Fibroblast of lung (primary cell): ENCODE data around the gene SLC39A1. TPM values are rescaled to one million over a fixed set of nuclear protein-coding genes. Genes with fewer than 3 reads are reported as not detected.

Experiments
- DNase-seq, 2 donors: peaks; one replicate each; pipeline versions ENCODE4 v3.0.0 to v3.0.0-alpha.2; 2010; ENCODE audit warnings: low read depth in 2 of 2
- H2AFZ ChIP-seq: 2 replicates; pipeline ENCODE4 v1.5.1; 2012; ENCODE audit warnings: low read length, control low read depth, inconsistent platforms
- H3K27ac ChIP-seq: 2 replicates; pipeline ENCODE4 v1.5.1; 2011; ENCODE audit warnings: low read length, control low read depth; ENCODE audit not compliant: insufficient read depth
- H3K27me3 ChIP-seq: 2 replicates; pipeline ENCODE4 v1.5.1; 2011; ENCODE audit warnings: mild to moderate bottlenecking, low read length; ENCODE audit not compliant: control insufficient read depth, insufficient read depth
- H3K36me3 ChIP-seq: 2 replicates; pipeline ENCODE4 v1.5.1; 2011; ENCODE audit warnings: low read length; ENCODE audit not compliant: control insufficient read depth, insufficient read depth
- H3K4me1 ChIP-seq: 2 replicates; pipeline ENCODE4 v1.5.1; 2011; ENCODE audit warnings: low read length; ENCODE audit not compliant: control insufficient read depth, insufficient read depth; ENCODE audit errors: extremely low read depth
- H3K4me2 ChIP-seq: 2 replicates; pipeline ENCODE4 v1.5.1; 2011; ENCODE audit warnings: low read length, control low read depth; ENCODE audit not compliant: insufficient read depth; ENCODE audit errors: extremely low read depth
- H3K4me3 ChIP-seq, 4 experiments: fragments of 200-600 bp in 1 of 4; sonication (generic) in 1 of 4; replicated peaks in 1 of 4; 2 replicates each; pipeline ENCODE4 v1.5.1; 2011 to 2016; ENCODE audit warnings: low read length in 4 of 4, low read depth in 3 of 4, mild to moderate bottlenecking in 3 of 4, control low read depth in 2 of 4, inconsistent platforms in 1 of 4, mixed read lengths in 1 of 4; ENCODE audit not compliant: insufficient read depth in 1 of 4; ENCODE audit errors: control extremely low read depth in 1 of 4
- H3K79me2 ChIP-seq: 2 replicates; pipeline ENCODE4 v1.5.1; 2012; ENCODE audit warnings: mild to moderate bottlenecking, low read length, inconsistent platforms; ENCODE audit not compliant: control insufficient read depth, insufficient read depth
- H3K9ac ChIP-seq: 2 replicates; pipeline ENCODE4 v1.5.1; 2011; ENCODE audit warnings: mild to moderate bottlenecking, low read length, control low read depth; ENCODE audit not compliant: insufficient read depth
- H3K9me3 ChIP-seq: 2 replicates; pipeline ENCODE4 v1.5.1; 2012; ENCODE audit warnings: low read depth, low read length; ENCODE audit not compliant: control insufficient read depth, insufficient read depth
- H4K20me1 ChIP-seq: 2 replicates; pipeline ENCODE4 v1.5.1; 2011; ENCODE audit warnings: low read length; ENCODE audit not compliant: control insufficient read depth, insufficient read depth; ENCODE audit errors: extremely low read depth
- EZH2 ChIP-seq: IDR thresholded peaks from 2 replicates; pipeline ENCODE4 v1.5.1; 2012; ENCODE audit warnings: low read length, control low read depth, mild to moderate bottlenecking; ENCODE audit errors: missing control alignments
- polyA plus RNA-seq, 2 donors: library from polyadenylated mRNA; depleted of rRNA in 1 of 2; stranded (reverse) in 1 of 2; unstranded in 1 of 2; fragments of >200 nt; gene quantifications; 2 replicates each; pipeline ENCODE4 v1.2.1, GENCODE V29; 2011 to 2012; ENCODE audit warnings: missing spikeins in 1 of 2
- total RNA-seq: library from RNA; depleted of rRNA; stranded (reverse); fragments of >200 nt; gene quantifications from 2 replicates; pipeline ENCODE4 v1.2.1, GENCODE V29; 2014
- TF ChIP-seq, protein P1 (sequence below), 2 donors: IDR thresholded peaks in 1 of 2; conservative IDR thresholded peaks in 1 of 2; 1 replicate in 1 of 2; 2 replicates in 1 of 2; pipeline ENCODE4 v1.5.1; 2011 to 2012; ENCODE audit warnings: low read length in 2 of 2, control low read depth in 1 of 2, inconsistent platforms in 1 of 2, low read depth in 1 of 2, mild to moderate bottlenecking in 1 of 2

The SLC39A1 gene
- total and polyA plus RNA-seq, 2 donors (not counting 1 experiment from before 2014, with no cell fraction given), result 94.4 to 119 TPM

GRCh38 chr1:153938996-153939395 lies 24.3 kb downstream of the SLC39A1 start:
- TF ChIP-seq, protein P1, sequence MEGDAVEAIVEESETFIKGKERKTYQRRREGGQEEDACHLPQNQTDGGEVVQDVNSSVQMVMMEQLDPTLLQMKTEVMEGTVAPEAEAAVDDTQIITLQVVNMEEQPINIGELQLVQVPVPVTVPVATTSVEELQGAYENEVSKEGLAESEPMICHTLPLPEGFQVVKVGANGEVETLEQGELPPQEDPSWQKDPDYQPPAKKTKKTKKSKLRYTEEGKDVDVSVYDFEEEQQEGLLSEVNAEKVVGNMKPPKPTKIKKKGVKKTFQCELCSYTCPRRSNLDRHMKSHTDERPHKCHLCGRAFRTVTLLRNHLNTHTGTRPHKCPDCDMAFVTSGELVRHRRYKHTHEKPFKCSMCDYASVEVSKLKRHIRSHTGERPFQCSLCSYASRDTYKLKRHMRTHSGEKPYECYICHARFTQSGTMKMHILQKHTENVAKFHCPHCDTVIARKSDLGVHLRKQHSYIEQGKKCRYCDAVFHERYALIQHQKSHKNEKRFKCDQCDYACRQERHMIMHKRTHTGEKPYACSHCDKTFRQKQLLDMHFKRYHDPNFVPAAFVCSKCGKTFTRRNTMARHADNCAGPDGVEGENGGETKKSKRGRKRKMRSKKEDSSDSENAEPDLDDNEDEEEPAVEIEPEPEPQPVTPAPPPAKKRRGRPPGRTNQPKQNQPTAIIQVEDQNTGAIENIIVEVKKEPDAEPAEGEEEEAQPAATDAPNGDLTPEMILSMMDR (conservative IDR thresholded peaks at IDR 0.05 in 1 of 2, IDR thresholded peaks at IDR 0.05 in 1 of 2; ENCODE audit: low read depth in 1 of 2, low read length in 2 of 2), result no peak
- no peak for TF ChIP-seq EZH2
- peaks cover 28% of the 10 kb centered on the region for H3K36me3 ChIP-seq

DNA sequence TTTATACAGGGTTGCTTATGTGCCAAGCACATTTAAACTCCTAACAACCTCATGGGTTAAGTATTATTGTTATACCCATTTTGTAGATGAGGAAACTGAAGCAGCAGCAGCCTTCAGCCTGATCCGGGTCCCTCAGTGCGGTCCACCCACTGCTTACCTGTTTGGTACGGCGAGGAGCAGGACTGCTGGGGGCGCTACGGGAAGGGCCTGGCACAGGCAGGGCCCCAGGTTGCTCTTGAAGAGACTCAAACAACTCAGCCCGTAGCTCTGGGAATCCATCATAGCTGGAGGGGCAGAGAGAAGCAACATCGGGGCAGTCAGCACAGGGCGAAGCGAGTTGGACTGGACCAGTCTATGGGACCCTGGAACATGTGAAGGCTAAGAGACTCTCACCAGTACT lies 26.0 kb downstream of the SLC39A1 start:
- Histone ChIP-seq H3K27ac (no peak overlapping the region), H3K79me2 (no peaks in the 10 kb centered on the region), H3K9ac (no peak overlapping the region), H3K36me3 (peaks cover 27% of the 10 kb centered on the region), H3K4me2 (no peak overlapping the region), H4K20me1 (no peaks in the 10 kb centered on the region), H3K4me3 (no peak overlapping the region), H2AFZ (no peak overlapping the region), H3K4me1 (no peaks in the 10 kb centered on the region), H3K27me3 (no peaks in the 10 kb centered on the region), H3K9me3 (no peaks in the 10 kb centered on the region)
- TF ChIP-seq, protein P1 (conservative IDR thresholded peaks at IDR 0.05 in 1 of 2, IDR thresholded peaks at IDR 0.05 in 1 of 2; ENCODE audit: low read depth in 1 of 2, low read length in 2 of 2), result no peak
- TF ChIP-seq EZH2, result no peak
- no peak for DNase-seq

More at GRCh38 chr1:153938996-153939395, 24.3 kb downstream of the SLC39A1 start:
- no peaks in the 10 kb centered on the region for H3K4me1 ChIP-seq
- DNase-seq, result no peak
- no peaks in the 10 kb centered on the region for H4K20me1 ChIP-seq
- H3K79me2 ChIP-seq, result no peaks in the 10 kb centered on the region
- H3K9me3 ChIP-seq, result no peaks in the 10 kb centered on the region
- H3K4me2 ChIP-seq, result no peak overlapping the region
- H2AFZ ChIP-seq, result no peak overlapping the region
- H3K4me3 ChIP-seq, result no peak overlapping the region
- no peak overlapping the region for H3K27ac ChIP-seq
- H3K9ac ChIP-seq, result no peak overlapping the region
- H3K27me3 ChIP-seq, result no peaks in the 10 kb centered on the region

DNA sequence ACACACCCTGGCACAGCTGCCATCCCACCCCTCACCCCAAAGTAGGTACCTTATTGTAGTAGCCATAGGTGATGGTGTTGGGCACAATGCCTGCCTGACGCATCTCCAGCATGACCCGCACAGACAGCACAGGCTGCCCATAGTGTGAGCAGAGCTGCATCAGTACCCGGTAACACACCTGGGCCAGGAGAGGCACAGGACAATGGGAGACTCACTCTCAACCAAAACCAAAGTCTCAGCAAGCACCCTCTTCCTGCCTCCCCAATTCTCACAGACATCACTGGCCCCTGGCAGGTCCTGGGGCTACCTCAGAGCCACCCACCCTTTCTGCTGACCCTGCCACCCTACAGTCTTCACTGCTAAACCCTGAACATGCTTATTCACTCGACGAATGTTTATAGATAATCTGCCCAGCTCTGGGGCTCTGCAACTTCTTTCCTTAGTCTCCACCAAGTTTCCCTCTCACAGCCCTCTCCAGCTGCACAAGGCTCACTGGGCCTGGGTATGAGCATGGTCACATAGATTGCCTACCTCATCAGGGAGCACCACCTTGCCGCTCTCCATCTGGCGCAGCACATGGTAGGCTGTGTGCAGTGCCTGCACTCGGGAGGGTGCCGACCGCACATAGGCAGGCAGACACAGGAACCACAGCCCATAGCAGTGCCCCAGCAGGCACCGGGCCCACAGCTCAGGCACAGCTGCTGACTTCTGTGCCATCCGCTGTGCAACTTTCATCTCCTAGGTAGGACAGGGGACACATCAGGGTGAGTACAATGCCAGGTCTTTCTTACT lies 27.1 kb downstream of the SLC39A1 start:
- no peaks in the 10 kb centered on the region for H3K9me3 ChIP-seq
- H3K4me1 ChIP-seq, result no peaks in the 10 kb centered on the region
- peaks cover 26% of the 10 kb centered on the region for H3K36me3 ChIP-seq
- H3K79me2 ChIP-seq, result no peaks in the 10 kb centered on the region
- no peak overlapping the region for H2AFZ ChIP-seq
- no peaks in the 10 kb centered on the region for H4K20me1 ChIP-seq
- H3K27ac ChIP-seq, result no peak overlapping the region
- no peak for TF ChIP-seq EZH2
- TF ChIP-seq, protein P1 (conservative IDR thresholded peaks at IDR 0.05 in 1 of 2, IDR thresholded peaks at IDR 0.05 in 1 of 2; ENCODE audit: low read depth in 1 of 2, low read length in 2 of 2), result no peak
- H3K4me2 ChIP-seq, result no peak overlapping the region
- H3K4me3 ChIP-seq, result no peak overlapping the region
- no peak for DNase-seq
- H3K27me3 ChIP-seq, result no peaks in the 10 kb centered on the region
- H3K9ac ChIP-seq, result no peak overlapping the region
